GM18520 (cell line): ENCODE measurements around the gene DGKQ.
A peak's percentile ranks its signal among the peaks of the same experiment; 100 is the strongest.
"Not testable (repeated sequence)": the region's sequence is repeated elsewhere in the genome, so short reads cannot be mapped to it uniquely, and the experiment has no call there.

Source experiments
- ATAC-seq: cut with Tn5 transposase; IDR thresholded peaks from one replicate; pipeline ENCODE4 v1.9.1; 2021; ENCODE audit not compliant: unreplicated experiment

Gene DGKQ

DNA sequence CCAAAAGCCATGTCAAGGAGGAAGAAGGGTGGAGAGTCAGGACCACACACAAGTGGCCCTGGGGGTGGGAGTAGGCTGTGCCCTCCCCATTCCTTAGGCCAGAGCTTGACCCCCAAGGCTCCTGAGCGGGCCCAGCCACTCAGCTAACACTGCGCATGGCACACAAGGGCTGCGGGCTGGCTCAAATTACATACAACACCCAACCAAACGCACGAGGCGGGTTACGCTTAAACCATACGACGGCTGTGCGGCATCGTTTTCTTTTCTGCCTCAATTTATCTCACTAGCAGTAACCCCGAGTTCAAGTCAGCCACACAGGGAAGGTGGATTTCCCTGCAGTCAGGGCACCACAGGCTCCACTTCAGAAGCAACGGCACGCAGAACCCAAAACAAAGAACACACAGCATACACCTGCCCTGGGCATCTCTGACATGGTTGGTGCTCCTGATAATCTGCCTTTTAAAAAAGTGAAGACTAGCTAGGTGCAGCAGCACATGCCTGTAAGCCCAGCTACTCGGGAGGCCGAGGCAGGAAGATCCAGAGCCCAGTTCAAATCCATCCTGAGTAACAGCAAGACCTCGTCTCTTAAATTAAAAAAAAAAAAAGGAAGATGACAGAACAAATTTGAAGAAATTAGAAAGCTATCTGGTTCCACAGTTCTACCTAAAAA, 44.1 kb downstream of the DGKQ start:
- no peak for ATAC-seq

DNA sequence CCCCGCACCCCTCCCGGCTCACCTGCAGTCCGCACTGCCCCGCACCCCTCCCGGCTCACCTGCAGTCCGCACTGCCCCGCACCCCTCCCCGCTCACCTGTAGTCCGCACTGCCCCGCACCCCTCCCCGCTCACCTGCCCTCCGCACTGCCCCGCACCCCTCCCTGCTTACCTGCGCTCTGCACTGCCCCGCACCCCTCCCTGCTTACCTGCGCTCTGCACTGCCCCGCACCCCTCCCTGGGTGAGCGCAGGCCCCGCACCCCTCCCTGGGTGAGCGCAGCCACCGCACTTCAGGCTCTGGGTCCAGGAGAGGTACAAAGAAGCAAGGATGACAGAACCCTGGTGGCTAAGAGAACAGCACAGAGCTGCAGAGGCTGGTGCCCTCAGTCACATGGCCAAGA, 45.8 kb downstream of the DGKQ start:
- not testable (repeated sequence) for ATAC-seq

DNA sequence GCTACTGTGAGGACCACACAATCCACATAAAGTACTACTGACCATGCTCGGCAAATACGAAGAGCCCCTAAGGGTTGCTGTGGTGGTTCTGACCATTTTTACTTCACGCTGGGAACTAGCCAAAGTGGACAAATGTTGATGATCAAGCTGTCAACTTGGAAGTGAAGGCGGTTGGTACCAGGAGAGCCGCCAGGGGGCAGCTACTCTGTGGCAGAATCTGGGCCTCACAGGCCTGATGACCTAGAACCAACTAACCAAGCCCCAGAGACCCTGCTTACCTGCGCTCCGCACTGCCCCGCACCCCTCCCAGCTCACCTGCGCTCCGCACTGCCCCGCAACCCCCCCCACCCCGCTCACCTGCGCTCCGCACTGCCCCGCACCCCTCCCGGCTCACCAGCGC, 46.8 kb downstream of the DGKQ start:
- no peak for ATAC-seq

- ATAC-seq, result no peak
These were observed 47.4 kb downstream of the DGKQ start for GRCh38 chr4:925771-926500.

DNA sequence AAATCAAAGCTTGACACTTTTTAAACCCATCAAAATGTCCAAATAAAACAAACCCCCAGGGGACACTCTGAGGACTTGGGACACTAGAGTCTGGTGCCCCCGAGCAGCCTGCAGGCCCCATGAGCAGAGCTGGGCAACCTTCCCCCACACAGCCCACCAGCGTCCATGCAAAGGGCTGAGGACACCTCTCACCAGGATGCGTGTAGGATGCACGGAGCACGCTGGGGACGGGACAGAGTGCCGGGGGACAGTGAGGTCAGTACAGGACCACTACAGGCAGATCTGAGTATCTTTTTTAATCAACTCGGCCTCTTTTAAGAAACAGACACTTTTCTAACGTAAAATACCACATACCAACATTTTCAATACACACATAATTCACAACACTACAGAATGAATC, 48.2 kb downstream of the DGKQ start:
- ATAC-seq, result no peak

DNA sequence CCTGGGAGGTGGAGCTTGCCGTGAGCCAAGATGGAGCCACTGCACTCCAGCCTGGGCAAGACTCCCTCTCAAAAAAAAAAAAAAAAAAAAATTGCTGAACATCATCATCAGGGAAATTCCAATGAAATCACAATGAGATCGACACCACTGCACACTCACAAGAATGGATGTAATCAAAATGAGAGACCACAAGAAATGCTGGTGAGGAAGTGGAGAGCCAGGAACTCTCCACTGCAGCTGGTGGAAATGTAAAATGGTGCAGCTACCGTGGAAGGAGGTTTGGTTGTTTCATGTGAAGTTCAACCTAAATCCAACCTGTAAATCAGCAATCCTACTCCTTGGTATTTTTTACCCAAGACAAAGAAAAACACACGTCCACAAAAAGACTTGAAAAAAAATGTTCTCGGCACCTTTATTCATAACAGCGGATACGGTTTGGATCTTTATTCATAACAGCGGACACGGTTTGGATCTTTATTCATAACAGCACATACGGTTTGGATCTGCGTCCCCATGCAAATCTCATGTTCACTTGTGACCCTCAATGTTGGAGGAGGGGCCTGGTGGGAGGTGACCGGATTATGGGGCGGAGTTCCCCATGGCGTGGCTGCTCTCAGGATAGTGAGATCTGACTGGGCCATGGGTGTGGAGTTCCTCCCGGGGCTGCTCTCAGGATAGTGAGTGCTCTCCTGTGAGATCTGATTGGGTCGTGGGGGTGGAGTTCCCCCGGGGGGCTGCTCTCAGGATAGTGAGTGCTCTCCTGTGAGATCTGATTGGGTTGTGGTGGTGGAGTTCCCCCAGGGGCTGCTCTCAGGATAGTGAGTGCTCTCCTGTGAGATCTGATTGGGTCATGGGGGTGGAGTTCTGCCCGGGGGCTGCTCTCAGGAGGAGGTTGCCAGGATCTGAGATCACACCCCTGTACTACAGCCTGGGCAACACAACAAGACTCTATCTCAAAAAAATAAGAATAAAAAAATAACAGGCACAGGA, 49.0 kb downstream of the DGKQ start:
- peak; percentile 33 for ATAC-seq

- peak; percentile 55 for ATAC-seq
These were observed 51.5 kb downstream of the DGKQ start for GRCh38 chr4:921830-922331.

DNA sequence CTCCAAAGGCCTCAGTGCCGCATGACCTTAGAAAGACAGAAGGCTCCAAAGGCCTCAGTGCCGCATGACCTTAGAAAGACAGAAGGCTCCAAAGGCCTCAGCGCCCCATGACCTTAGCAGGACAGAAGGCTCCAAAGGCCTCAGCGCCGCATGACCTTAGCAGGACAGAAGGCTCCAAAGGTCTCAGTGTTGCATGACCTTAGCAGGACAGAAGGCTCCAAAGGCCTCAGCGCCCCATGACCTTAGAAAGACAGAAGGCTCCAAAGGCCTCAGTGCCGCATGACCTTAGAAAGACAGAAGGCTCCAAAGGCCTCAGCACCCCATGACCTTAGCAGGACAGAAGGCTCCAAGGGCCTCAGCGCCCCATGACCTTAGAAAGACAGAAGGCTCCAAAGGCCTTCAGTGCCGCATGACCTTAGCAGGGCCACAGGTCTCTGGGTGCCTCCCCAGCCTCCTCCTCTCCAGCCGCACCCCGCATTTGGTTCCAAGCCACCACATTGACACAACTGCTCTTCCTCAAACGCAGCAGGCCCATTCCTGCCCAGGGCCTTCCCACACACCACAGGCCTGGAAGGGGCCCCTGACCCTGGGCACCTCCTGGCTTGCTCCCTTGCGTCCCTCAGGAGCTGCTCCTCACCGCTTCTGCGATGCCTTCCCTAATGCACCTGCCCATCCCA, 54.2 kb downstream of the DGKQ start:
- ATAC-seq, result not testable (repeated sequence)

DNA sequence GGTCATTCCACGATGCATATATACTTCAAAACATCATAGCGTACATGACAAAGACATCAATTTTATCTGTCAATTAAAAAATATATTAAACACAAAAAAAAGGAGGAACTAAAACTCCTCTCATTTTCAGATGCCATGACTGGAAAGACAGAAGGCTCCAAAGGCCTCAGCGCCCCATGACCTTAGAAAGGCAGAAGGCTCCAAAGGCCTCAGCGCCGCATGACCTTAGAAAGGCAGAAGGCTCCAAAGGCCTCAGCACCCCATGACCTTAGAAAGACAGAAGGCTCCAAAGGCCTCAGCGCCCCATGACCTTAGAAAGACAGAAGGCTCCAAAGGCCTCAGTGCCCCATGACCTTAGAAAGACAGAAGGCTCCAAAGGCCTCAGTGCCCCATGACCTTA, 54.8 kb downstream of the DGKQ start:
- ATAC-seq, result not testable (repeated sequence)

- ATAC-seq, result no peak
These were observed 55.4 kb downstream of the DGKQ start for GRCh38 chr4:917992-918391.

DNA sequence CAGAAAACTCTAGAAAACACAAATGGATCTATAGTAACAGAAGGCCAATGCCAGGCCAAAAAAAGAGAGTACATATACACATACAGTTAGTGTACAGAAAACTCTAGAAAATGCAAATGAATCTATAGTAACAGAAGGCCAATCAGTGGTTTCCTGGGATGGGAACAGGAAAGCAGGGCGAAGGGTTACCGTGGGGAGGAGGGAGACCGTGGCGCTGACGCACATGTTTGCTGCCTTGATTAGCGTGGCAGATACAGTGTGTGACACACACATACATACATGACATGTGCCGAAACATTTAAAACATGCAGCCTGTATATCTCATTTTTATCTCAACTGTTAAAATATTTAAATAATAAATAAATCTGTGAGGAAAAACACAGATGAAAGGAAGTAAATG, 55.9 kb downstream of the DGKQ start:
- ATAC-seq, result no peak

- no peak for ATAC-seq
These were observed 57.8 kb downstream of the DGKQ start for GRCh38 chr4:915595-915994.

GRCh38 chr4:915041-915474, 58.3 kb downstream of the DGKQ start:
- ATAC-seq, result no peak

DNA sequence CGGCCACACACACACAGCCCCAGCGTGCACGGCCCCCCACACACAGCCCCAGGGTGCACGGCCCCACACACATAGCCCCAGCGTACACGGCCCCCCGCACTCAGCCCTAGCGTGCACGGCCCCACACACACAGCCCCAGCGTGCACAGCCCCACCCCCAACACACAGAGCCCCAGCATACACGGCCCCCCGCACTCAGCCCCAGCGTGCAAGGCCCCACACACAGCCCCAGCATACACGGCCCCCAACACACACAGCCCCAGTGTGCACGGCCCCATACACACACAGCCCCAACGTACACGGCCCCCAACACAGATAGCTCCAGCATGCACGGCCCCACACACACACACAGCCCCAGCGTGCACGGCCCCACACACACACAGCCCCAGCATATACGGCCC, 58.8 kb downstream of the DGKQ start:
- ATAC-seq, result no peak

GRCh38 chr4:913280-913618, 60.1 kb downstream of the DGKQ start:
- no peak for ATAC-seq

- ATAC-seq, result no peak
These were observed 60.7 kb downstream of the DGKQ start for GRCh38 chr4:912548-913279.

GRCh38 chr4:911871-912490, 61.4 kb downstream of the DGKQ start:
- no peak for ATAC-seq

DNA sequence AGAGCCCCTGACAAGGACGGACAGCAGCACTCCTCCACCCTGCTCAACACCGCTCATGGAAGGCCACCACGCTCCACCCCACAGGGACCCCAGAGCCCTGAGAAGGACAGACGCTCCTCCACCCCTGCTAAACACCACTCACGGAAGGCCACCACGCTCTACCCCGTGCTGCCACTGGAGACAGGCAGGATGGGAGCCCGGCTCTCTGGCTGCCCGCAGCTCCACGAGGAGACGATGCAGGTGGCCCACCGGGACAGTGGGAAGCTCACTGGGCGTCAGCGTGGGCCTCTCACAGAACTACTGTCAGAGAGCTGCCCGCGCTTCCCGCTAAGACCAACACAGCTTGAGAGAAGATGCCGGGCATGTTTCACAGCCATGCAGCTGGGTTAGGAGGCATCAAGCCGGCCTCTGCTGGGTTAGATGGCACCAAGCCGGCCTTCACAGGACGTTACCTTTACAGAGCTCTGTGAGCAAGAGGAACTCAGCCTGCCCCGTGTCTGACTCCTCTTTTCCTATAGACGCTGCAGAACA, 62.1 kb downstream of the DGKQ start:
- ATAC-seq, result no peak

DNA sequence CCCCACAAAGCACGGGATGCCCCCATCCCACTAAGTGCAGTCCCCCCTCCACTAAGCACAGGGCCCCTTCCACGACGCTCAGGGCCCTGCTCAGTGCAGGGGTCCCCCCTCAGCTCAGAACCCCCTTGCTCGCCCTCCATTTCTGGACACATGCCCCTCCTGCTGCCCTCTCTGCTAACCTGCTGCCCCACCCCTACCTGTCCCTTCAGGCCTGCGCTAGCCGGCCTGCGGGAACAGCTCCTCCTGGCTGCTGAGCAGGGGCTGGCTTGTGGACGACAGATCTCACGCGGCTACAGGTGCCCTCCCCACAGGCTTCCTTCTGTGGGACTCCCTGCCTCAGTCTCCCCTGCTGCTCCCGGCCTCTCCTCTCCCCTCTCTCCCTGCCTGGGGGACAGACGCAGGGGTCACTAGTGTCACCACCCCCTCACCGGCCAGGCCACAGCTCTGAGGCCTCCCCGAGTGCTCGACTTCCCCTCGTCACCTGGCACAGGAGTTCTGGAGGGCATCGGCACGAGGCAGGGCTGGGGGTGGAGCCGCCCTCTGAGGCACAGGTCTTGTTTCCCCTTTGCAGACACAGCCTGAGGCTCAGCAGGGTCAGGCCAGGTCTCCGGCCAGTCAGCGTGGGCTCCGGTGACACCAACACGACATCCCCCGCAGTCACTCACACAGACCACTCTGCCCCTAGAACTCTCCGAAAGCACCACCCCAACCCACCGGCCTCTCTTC, 62.8 kb downstream of the DGKQ start:
- no peak for ATAC-seq
